ENCODE data around the gene EIF4G3. TPM values are rescaled to one million over a fixed set of nuclear protein-coding genes. Genes with fewer than 3 reads are reported as not detected.
"Not testable (repeated sequence)": the region's sequence is repeated elsewhere in the genome, so short reads cannot be mapped to it uniquely, and the experiment has no call there.

Gene EIF4G3
- total and polyA plus RNA-seq, 2 donors = 25.6 to 65.7 TPM

GRCh38 chr1:20867847-20868246 lies 308.9 kb downstream of the EIF4G3 start:
- H3K27ac ChIP-seq (ENCODE audit: low read depth) = no peak overlapping the region
- no peaks in the 10 kb centered on the region for H3K4me1 ChIP-seq (ENCODE audit: insufficient read depth)
- H3K36me3 ChIP-seq (ENCODE audit: insufficient read depth) = peaks cover 2% of the 10 kb centered on the region
- H3K4me3 ChIP-seq (ENCODE audit: low read depth, low read length) = no peak overlapping the region
- no peak for DNase-seq (ENCODE audit: extremely low spot score)

DNA sequence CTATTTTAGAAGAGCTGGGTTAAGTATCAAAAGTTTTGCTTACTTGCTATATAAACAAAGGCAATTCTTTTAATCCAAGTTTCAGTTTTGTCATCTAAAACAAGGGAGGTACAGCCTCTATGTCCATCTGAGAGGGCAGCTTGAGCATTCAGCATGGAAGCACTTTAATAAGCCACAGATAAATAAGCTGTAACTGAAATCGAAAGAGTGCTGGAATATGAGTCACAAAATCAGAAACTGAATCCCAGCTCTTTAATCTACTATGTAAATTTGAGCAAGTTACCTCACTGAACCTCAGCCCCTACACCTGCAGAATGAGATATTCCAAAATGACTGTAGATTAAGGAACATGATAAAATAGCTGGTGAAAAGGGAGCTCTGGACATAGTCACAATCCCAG lies 309.6 kb downstream of the EIF4G3 start:
- 52% methylated on average over 1 of the region's 1 CpG for WGBS
- H3K4me1 ChIP-seq (ENCODE audit: insufficient read depth) = no peaks in the 10 kb centered on the region
- no peak overlapping the region for H3K27ac ChIP-seq (ENCODE audit: low read depth)
- H3K4me3 ChIP-seq (ENCODE audit: low read depth, low read length) = no peak overlapping the region
- peaks cover 2% of the 10 kb centered on the region for H3K36me3 ChIP-seq (ENCODE audit: insufficient read depth)
- DNase-seq (ENCODE audit: extremely low spot score) = no peak

GRCh38 chr1:20865001-20865400 lies 311.7 kb downstream of the EIF4G3 start:
- Histone ChIP-seq H3K4me3 (ENCODE audit: low read depth, low read length) (no peak overlapping the region), H3K27ac (ENCODE audit: low read depth) (no peak overlapping the region), H3K4me1 (ENCODE audit: insufficient read depth) (no peaks in the 10 kb centered on the region), H3K36me3 (ENCODE audit: insufficient read depth) (peaks cover 4% of the 10 kb centered on the region)
- 60% methylated on average over 2 of the region's 2 CpGs for WGBS
- DNase-seq (ENCODE audit: extremely low spot score) = no peak

DNA sequence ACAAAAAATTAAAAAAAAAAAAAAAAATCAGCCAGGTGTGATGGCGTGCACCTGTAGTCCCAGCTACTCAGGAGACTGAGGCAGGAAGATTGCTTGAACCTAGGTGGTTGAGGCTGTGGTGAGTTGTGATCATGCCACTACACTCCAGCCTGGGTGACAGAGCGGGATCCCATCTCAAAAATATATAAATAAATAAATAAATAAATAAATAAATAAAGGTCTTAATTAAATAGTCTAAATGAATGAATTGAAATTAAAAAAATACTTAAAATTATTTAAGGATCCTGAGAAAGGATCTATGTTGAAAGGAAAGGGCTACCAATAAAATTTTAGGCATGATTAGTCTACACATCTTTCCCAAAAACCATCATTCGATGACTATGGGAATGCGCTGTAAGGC lies 322.2 kb downstream of the EIF4G3 start:
- H3K36me3 ChIP-seq (ENCODE audit: insufficient read depth) = peaks cover 7% of the 10 kb centered on the region
- no peak overlapping the region for H3K27ac ChIP-seq (ENCODE audit: low read depth)
- DNase-seq (ENCODE audit: extremely low spot score) = no peak
- 97% methylated on average over 4 of the region's 4 CpGs for WGBS
- no peaks in the 10 kb centered on the region for H3K4me1 ChIP-seq (ENCODE audit: insufficient read depth)
- no peak overlapping the region for H3K4me3 ChIP-seq (ENCODE audit: low read depth, low read length)

DNA sequence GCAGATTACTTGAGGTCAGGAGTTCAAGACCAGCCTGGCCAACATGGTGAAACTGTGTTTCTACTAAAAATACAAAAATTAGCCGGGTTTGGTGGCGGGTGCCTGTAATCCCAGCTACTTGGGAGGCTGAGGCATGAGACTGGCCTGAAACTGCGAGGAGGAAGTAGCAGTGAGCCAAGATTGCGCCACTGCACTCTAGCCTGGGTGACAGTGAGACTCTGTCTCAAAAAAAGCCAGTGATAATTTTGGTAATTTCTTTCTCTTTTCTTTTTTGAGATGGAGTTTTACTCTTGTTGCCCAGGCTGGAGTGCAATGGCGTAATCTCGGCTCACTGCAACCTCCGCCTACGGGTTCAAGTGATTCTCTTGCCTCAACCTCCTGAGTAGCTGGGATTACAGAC lies 324.9 kb downstream of the EIF4G3 start:
- H3K27ac ChIP-seq (ENCODE audit: low read depth); H3K4me1 ChIP-seq (ENCODE audit: insufficient read depth); H3K4me3 ChIP-seq (ENCODE audit: low read depth, low read length); DNase-seq (ENCODE audit: extremely low spot score); H3K36me3 ChIP-seq (ENCODE audit: insufficient read depth): not testable (repeated sequence)
- 92% methylated on average over 8 of the region's 8 CpGs for WGBS

- 71% methylated on average over 3 of the region's 3 CpGs for WGBS
- H3K27ac ChIP-seq (ENCODE audit: low read depth) = no peak overlapping the region
Observed at GRCh38 chr1:20850021-20850420, 326.7 kb downstream of the EIF4G3 start.

DNA sequence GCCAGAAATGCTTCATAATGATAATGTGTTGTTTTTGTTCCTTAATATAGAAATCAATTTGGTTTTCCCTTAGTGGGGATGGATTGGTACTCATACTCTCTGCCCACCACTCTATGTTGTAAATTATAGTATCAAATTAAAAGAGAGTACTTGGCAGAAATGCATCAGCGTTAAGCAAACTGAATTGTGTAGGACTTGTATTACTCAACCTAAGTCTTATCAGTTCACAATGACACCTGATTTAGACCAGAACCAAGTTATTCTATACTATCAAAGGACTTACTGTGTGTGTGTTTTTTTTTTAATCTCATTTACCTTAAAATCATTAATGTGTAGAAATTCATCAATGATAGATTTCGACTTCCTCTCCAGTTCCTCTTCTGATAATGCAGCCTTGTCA lies 327.6 kb downstream of the EIF4G3 start:
- no peak overlapping the region for H3K27ac ChIP-seq (ENCODE audit: low read depth)
- WGBS = 83% methylated on average over 2 of the region's 2 CpGs
- H3K36me3 ChIP-seq (ENCODE audit: insufficient read depth) = peaks cover 4% of the 10 kb centered on the region

More at GRCh38 chr1:20850021-20850420, 326.7 kb downstream of the EIF4G3 start:
- H3K36me3 ChIP-seq (ENCODE audit: insufficient read depth) = peaks cover 4% of the 10 kb centered on the region
- no peak for DNase-seq (ENCODE audit: extremely low spot score)
- no peaks in the 10 kb centered on the region for H3K4me1 ChIP-seq (ENCODE audit: insufficient read depth)
- H3K4me3 ChIP-seq (ENCODE audit: low read depth, low read length) = no peak overlapping the region

DNA sequence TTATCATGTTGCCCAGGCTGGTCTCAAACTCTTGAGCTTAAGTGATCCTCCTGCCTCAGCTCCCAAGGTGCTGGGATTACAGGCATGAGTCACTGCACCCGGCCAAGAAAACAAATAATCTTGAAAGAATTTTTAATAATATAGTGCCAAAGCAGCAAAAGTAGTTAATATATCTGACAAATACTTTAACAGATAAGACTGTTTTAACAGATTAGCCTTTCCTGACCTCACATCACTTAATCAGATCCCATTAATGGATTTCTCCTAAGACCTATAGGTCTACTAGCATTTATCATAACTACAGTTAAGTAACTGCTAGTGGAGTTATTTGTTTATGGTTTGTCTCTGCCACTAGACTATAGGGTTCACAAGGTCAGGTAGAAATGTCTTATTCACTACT lies 328.5 kb downstream of the EIF4G3 start:
- Histone ChIP-seq H3K36me3 (ENCODE audit: insufficient read depth) (peaks cover 3% of the 10 kb centered on the region), H3K4me3 (ENCODE audit: low read depth, low read length) (no peak overlapping the region), H3K4me1 (ENCODE audit: insufficient read depth) (no peaks in the 10 kb centered on the region), H3K27ac (ENCODE audit: low read depth) (no peak overlapping the region)
- DNase-seq (ENCODE audit: extremely low spot score) = no peak
- WGBS = 73% methylated on average over 1 of the region's 1 CpG

More for the DNA sequence above, 327.6 kb downstream of the EIF4G3 start:
- no peak for DNase-seq (ENCODE audit: extremely low spot score)
- no peaks in the 10 kb centered on the region for H3K4me1 ChIP-seq (ENCODE audit: insufficient read depth)
- H3K4me3 ChIP-seq (ENCODE audit: low read depth, low read length) = no peak overlapping the region

DNA sequence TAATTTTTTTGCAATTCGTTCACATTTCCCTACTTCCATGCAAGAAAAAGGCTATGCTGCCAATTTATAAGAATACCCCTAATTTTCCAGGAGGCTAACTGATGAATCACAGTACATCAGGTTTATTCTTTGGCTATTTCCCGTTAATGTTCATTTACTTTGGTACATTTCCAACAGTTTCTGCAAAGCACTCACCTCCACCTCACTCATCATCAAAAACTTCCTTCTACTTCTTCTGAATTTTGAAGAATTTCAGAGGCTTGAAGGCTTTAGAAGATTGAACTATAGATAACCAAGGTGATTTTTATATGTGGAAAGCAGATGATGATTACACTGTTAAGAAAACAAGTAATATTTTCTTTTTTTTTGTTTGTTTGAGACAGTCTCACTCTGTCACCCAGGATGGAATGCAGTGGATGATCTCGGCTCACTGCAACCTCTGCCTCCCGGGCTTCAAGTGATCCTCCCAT lies 329.1 kb downstream of the EIF4G3 start:
- DNase-seq (ENCODE audit: extremely low spot score) = no peak
- Histone ChIP-seq H3K4me1 (ENCODE audit: insufficient read depth) (no peaks in the 10 kb centered on the region), H3K4me3 (ENCODE audit: low read depth, low read length) (no peak overlapping the region), H3K27ac (ENCODE audit: low read depth) (no peak overlapping the region), H3K36me3 (ENCODE audit: insufficient read depth) (no peaks in the 10 kb centered on the region)
- 90% methylated on average over 4 of the region's 4 CpGs for WGBS

GRCh38 chr1:20846461-20847374 lies 330.0 kb downstream of the EIF4G3 start:
- Histone ChIP-seq H3K27ac (ENCODE audit: low read depth) (no peak overlapping the region), H3K4me3 (ENCODE audit: low read depth, low read length) (no peak overlapping the region), H3K36me3 (ENCODE audit: insufficient read depth) (peaks cover under 1% of the 10 kb centered on the region), H3K4me1 (ENCODE audit: insufficient read depth) (no peaks in the 10 kb centered on the region)
- no peak for DNase-seq (ENCODE audit: extremely low spot score)
- 86% methylated on average over 6 of the region's 6 CpGs for WGBS

DNA sequence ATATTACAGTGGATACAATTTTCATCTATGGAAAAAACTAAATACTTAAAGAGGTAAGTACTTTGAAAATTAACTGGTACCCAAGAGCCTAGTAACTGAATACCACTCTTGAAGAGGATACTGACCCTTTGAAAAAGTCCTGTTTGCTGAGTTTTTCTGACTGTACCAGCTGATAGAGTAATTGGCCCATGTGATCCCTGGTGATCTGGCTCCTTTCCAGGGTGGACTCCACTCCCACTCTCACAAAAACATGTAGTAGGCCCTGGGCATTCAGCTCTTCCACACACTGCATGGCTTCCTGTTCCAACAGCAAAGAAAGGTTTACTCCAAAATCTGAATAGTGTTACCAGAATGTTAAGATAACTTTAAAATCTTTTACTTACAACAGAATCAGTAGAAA lies 336.0 kb downstream of the EIF4G3 start:
- Histone ChIP-seq H3K4me3 (ENCODE audit: low read depth, low read length) (no peak overlapping the region), H3K27ac (ENCODE audit: low read depth) (no peak overlapping the region), H3K36me3 (ENCODE audit: insufficient read depth) (peaks cover 9% of the 10 kb centered on the region), H3K4me1 (ENCODE audit: insufficient read depth) (no peaks in the 10 kb centered on the region)
- no peak for DNase-seq (ENCODE audit: extremely low spot score)

- 96% methylated on average over 4 of the region's 4 CpGs for WGBS
- no peak overlapping the region for H3K4me3 ChIP-seq (ENCODE audit: low read depth, low read length)
- peaks cover 9% of the 10 kb centered on the region for H3K36me3 ChIP-seq (ENCODE audit: insufficient read depth)
- DNase-seq (ENCODE audit: extremely low spot score) = no peak
- H3K4me1 ChIP-seq (ENCODE audit: insufficient read depth) = no peaks in the 10 kb centered on the region
- no peak overlapping the region for H3K27ac ChIP-seq (ENCODE audit: low read depth)
Observed at GRCh38 chr1:20837554-20838192, 339.0 kb downstream of the EIF4G3 start.

- H3K36me3 ChIP-seq (ENCODE audit: insufficient read depth) = peaks cover 7% of the 10 kb centered on the region
- no peak overlapping the region for H3K4me3 ChIP-seq (ENCODE audit: low read depth, low read length)
- no peak overlapping the region for H3K27ac ChIP-seq (ENCODE audit: low read depth)
- 98% methylated on average over 4 of the region's 4 CpGs for WGBS
- no peaks in the 10 kb centered on the region for H3K4me1 ChIP-seq (ENCODE audit: insufficient read depth)
- DNase-seq (ENCODE audit: extremely low spot score) = no peak
Observed at GRCh38 chr1:20836230-20836629, 340.5 kb downstream of the EIF4G3 start.

GRCh38 chr1:20834780-20835179 lies 341.9 kb downstream of the EIF4G3 start:
- Histone ChIP-seq H3K4me3 (ENCODE audit: low read depth, low read length) (no peak overlapping the region), H3K27ac (ENCODE audit: low read depth) (no peak overlapping the region), H3K4me1 (ENCODE audit: insufficient read depth) (no peaks in the 10 kb centered on the region), H3K36me3 (ENCODE audit: insufficient read depth) (peaks cover 2% of the 10 kb centered on the region)
- DNase-seq (ENCODE audit: extremely low spot score) = no peak

All from urinary bladder (tissue), 4 donors.